ENCODE measurements around the gene CRTC3. TPM values are rescaled to one million over a fixed set of nuclear protein-coding genes. Genes with fewer than 3 reads are reported as not detected.

CRTC3 gene
- total and polyA plus RNA-seq, 2 donors (not counting 3 experiments of a cell fraction or from before 2014, with no cell fraction given) = 16.2 to 26.4 TPM

- Histone ChIP-seq H3K36me3 (ENCODE audit: control insufficient read depth in 2 of 2, extremely low read depth in 1 of 2, insufficient read depth in 2 of 2, low read length in 2 of 2) (no peaks in the 10 kb centered on the region), H3K79me2 (ENCODE audit: control insufficient read depth, insufficient read depth, low read length) (peaks cover 32% of the 10 kb centered on the region), H4K20me1 (replicated peaks; ENCODE audit: control insufficient read depth, extremely low read depth, insufficient read depth, low read length) (peaks cover 2% of the 10 kb centered on the region), H3K4me3 (replicated peaks in 1 of 3; ENCODE audit: insufficient read depth in 1 of 3, low read depth in 1 of 3, low read length in 3 of 3) (peak overlapping the region in 1 of 3 experiments; percentile 81), H2AFZ (ENCODE audit: low read depth, low read length) (peak overlapping the region; percentile 86), H3K4me1 (ENCODE audit: control insufficient read depth, extremely low read depth, insufficient read depth, low read length) (peaks cover 9% of the 10 kb centered on the region), H3K27ac (ENCODE audit: insufficient read depth, low read depth, low read length) (no peak overlapping the region), H3K9ac (replicated peaks; ENCODE audit: extremely low read depth, insufficient read depth, low read length) (peak overlapping the region; percentile 73), H3K4me2 (ENCODE audit: insufficient read depth, low read length) (peak overlapping the region; percentile 49), H3K9me1 (replicated peaks; ENCODE audit: control insufficient read depth, extremely low read depth, insufficient read depth, low read length) (no peaks in the 10 kb centered on the region), H3K27me3 (ENCODE audit: control insufficient read depth in 2 of 2, insufficient read depth in 2 of 2, low read length in 2 of 2) (no peaks in the 10 kb centered on the region), H3K9me3 (replicated peaks; ENCODE audit: control insufficient read depth, insufficient read depth, low read length) (no peaks in the 10 kb centered on the region)
- ChIA-PET CTCF (no interaction called here), POLR2A (interaction anchor here (0.7 kb wide), 1 partner anchor 327 kb away, joined by 3 read pairs; no protein-coding TSS in a partner anchor)
- DNase-seq (ENCODE audit: low read depth, low spot score) (no peak), FAIRE-seq (no peak)
- dilution Hi-C loops (cut with MboI; ENCODE audit: extremely low pct_ligation_motif_present, low sequenced_read_pairs) (no loop called here), intact Hi-C loops (cut with micrococcal nuclease) (no loop called here)
- TF ChIP-seq POLR2A (IDR thresholded peaks at IDR 0.05; ENCODE audit: low read depth, low read length) = no peak
- TF ChIP-seq JUN (IDR thresholded peaks at IDR 0.05; ENCODE audit: borderline replicate concordance, insufficient read depth, insufficient read length, low read depth) = no peak
- no peak for TF ChIP-seq POLR2AphosphoS5 (IDR thresholded peaks at IDR 0.05; ENCODE audit: insufficient read depth, low read depth, low read length)
- no peak for TF ChIP-seq MYC (IDR thresholded peaks at IDR 0.05; ENCODE audit: low read depth, low read length)
- TF ChIP-seq, protein P1, sequence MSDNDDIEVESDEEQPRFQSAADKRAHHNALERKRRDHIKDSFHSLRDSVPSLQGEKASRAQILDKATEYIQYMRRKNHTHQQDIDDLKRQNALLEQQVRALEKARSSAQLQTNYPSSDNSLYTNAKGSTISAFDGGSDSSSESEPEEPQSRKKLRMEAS (IDR thresholded peaks at IDR 0.05; ENCODE audit: insufficient read depth, insufficient read length) = no peak
- TF ChIP-seq, protein P2, sequence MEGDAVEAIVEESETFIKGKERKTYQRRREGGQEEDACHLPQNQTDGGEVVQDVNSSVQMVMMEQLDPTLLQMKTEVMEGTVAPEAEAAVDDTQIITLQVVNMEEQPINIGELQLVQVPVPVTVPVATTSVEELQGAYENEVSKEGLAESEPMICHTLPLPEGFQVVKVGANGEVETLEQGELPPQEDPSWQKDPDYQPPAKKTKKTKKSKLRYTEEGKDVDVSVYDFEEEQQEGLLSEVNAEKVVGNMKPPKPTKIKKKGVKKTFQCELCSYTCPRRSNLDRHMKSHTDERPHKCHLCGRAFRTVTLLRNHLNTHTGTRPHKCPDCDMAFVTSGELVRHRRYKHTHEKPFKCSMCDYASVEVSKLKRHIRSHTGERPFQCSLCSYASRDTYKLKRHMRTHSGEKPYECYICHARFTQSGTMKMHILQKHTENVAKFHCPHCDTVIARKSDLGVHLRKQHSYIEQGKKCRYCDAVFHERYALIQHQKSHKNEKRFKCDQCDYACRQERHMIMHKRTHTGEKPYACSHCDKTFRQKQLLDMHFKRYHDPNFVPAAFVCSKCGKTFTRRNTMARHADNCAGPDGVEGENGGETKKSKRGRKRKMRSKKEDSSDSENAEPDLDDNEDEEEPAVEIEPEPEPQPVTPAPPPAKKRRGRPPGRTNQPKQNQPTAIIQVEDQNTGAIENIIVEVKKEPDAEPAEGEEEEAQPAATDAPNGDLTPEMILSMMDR (IDR thresholded peaks at IDR 0.05; ENCODE audit: extremely low read depth in 1 of 2, insufficient read depth in 1 of 2, low read depth in 1 of 2, low read length in 2 of 2) = no peak
- no peak for TF ChIP-seq FOS (IDR thresholded peaks at IDR 0.05; ENCODE audit: borderline replicate concordance, insufficient read depth, low read length)
- no peak for TF ChIP-seq GATA2 (IDR thresholded peaks at IDR 0.05; ENCODE audit: insufficient read depth, insufficient read length, low read depth, low read length)
- TF ChIP-seq EZH2 (IDR thresholded peaks at IDR 0.05; ENCODE audit: borderline replicate concordance, low read depth, low read length, severe bottlenecking) = no peak
- BruUV-seq (replicated peaks) = no TSS peak
Observed at GRCh38 chr15:90529011-90529370, 732 bp upstream of the CRTC3 start.
